ENCODE measurements around the gene TOR2A. TPM values are rescaled to one million over a fixed set of nuclear protein-coding genes. Genes with fewer than 3 reads are reported as not detected.

The TOR2A gene
- total and polyA plus RNA-seq, 11 donors: 1.7 to 9.2 (median 3.4) TPM

DNA sequence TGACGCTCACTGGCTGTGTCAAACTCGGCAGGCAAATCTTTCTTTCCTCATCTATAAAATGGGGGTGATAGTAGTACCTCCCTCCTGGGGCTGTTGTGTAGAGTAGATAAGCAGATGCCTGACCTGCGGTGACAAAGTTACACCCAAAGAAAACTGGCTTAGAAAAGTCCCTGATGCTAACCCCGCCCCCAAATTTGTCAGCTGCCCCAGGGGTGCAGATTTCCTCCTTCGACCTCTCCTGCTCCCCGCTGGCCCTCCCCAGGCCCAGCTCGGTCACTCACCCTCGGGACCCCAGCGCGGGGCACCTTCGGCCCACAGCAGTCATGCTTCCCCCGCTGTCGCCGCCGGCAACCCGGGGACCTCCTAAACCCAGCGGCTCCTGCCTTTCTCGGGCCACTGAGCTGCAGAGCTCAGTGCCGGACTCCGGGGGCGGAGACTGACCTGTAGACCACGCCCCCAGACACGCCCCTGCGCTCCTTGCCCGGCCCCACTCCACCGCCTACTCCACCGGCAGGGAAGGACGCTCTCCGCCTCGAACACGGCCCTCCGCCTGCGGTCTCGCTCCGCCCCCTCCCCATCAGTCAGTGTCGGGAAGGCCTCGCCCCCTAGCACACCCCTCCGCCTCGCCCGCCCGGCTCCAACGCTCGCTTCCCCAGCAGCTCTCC is 35.9 kb upstream of the TOR2A start:
- intact Hi-C loops (cut with DNase I): no loop called here
- no peaks in the 10 kb centered on the region for H3K9me3 ChIP-seq
- DNase-seq (peak; percentile 98 to 100 (median 99)), ATAC-seq (peak; percentile 94 to 98 (median 96))
- peak overlapping the region; percentile 70 to 96 (median 84) for H3K27ac ChIP-seq
- TF ChIP-seq, protein P1, sequence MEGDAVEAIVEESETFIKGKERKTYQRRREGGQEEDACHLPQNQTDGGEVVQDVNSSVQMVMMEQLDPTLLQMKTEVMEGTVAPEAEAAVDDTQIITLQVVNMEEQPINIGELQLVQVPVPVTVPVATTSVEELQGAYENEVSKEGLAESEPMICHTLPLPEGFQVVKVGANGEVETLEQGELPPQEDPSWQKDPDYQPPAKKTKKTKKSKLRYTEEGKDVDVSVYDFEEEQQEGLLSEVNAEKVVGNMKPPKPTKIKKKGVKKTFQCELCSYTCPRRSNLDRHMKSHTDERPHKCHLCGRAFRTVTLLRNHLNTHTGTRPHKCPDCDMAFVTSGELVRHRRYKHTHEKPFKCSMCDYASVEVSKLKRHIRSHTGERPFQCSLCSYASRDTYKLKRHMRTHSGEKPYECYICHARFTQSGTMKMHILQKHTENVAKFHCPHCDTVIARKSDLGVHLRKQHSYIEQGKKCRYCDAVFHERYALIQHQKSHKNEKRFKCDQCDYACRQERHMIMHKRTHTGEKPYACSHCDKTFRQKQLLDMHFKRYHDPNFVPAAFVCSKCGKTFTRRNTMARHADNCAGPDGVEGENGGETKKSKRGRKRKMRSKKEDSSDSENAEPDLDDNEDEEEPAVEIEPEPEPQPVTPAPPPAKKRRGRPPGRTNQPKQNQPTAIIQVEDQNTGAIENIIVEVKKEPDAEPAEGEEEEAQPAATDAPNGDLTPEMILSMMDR (IDR thresholded peaks at IDR 0.05): peak in 1 of 12 donors; percentile 4
- TF ChIP-seq POLR2A (IDR thresholded peaks at IDR 0.05): peak in 1 of 2 donors; percentile 91
- peaks cover 0 to 74% (median 26%) of the 10 kb centered on the region in 12 donors for H3K4me1 ChIP-seq
- peaks cover 0 to 24% (median 8%) of the 10 kb centered on the region in 9 donors for H3K36me3 ChIP-seq
- 1 to 3% (median 3%) methylated on average over 35 to 43 of the region's 43 CpGs for WGBS, 4 donors
- H3K27me3 ChIP-seq: no peaks in the 10 kb centered on the region
- peak overlapping the region; percentile 33 to 89 (median 66) for H3K4me3 ChIP-seq

DNA sequence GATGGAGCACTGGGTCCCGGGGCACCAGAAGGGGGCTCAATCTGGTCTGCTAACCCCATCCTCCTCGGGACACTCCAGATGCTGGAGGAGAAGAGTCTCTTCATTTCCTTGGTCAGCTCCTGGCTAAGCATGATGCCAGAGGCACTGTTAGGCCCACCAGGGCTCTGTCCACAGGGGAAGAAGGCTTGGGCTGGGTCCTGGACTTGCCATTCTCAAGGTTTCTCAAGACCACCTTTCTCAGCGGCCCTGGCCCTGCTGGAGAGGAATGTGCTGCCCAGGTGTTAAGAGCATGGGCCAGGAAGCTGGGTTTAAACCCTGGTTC is 35.5 kb upstream of the TOR2A start:
- Histone ChIP-seq H3K27ac (peak overlapping the region; percentile 70 to 96 (median 84)), H3K27me3 (no peaks in the 10 kb centered on the region), H3K36me3 (peaks cover 0 to 26% (median 10%) of the 10 kb centered on the region in 9 donors), H3K9me3 (no peaks in the 10 kb centered on the region), H3K4me1 (peaks cover 0 to 72% (median 30%) of the 10 kb centered on the region in 12 donors), H3K4me3 (peak overlapping the region; percentile 33 to 89 (median 66))
- DNase-seq (no peak), ATAC-seq (no peak)
- 27 to 46% (median 40%) methylated on average over 3 of the region's 3 CpGs for WGBS, 4 donors
- TF ChIP-seq, protein P1 (IDR thresholded peaks at IDR 0.05): no peak
- TF ChIP-seq POLR2A (IDR thresholded peaks at IDR 0.05): no peak
- intact Hi-C loops (cut with DNase I): no loop called here

DNA sequence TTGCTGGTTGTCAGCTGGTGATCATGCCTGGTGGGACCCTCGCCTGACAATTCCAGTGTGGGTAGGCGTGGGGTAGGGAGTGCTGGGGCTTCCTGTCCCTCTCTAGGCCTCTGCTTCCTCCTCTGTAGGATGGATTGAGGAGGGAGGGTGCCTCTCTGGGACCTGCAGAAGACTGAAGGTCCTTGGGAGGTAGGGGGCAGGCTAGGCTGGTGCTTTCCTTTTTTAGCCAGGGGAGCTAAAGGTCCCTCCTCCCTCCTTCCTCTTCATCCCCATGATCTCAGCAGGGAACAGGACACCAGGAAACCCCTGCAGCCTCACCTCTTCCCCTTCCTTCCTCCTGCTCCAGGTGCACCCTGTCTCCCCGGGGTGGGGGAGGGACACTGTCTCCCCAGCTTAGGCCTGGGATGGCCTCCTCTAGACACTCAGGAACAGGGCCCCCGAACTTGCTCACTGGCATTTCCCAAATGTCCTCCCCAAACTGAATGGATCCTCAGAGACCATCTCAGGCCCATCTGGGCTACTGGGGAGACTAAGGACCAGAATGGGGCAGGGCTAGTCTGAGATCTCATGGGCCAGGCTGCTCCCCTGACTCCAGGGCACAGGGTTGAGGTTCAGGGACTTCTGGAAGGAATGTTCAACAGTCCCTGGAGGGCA is 35.0 kb upstream of the TOR2A start:
- 36 to 58% (median 57%) methylated on average over 4 of the region's 4 CpGs for WGBS, 4 donors
- Histone ChIP-seq H3K9me3 (no peaks in the 10 kb centered on the region), H3K27ac (peak overlapping the region; percentile 70 to 96 (median 84)), H3K27me3 (no peaks in the 10 kb centered on the region), H3K36me3 (peaks cover 0 to 26% (median 10%) of the 10 kb centered on the region in 9 donors), H3K4me3 (peak overlapping the region; percentile 33 to 89 (median 66)), H3K4me1 (peaks cover 0 to 75% (median 31%) of the 10 kb centered on the region in 12 donors)
- peak in 3 of 4 donors; percentile 0 to 45 (median 1) for ATAC-seq
- intact Hi-C loops (cut with DNase I): loop anchor here in 1 of 10 donors (10.0 kb wide), 1 partner anchor 85 kb away; the partner anchor contains the start of gene ENG
- no peak for TF ChIP-seq POLR2A (IDR thresholded peaks at IDR 0.05)
- TF ChIP-seq, protein P1 (IDR thresholded peaks at IDR 0.05): peak in 3 of 12 donors; percentile 11 to 40 (median 38)
- DNase-seq: peak in 3 of 5 donors; percentile 38 to 53 (median 48)

DNA sequence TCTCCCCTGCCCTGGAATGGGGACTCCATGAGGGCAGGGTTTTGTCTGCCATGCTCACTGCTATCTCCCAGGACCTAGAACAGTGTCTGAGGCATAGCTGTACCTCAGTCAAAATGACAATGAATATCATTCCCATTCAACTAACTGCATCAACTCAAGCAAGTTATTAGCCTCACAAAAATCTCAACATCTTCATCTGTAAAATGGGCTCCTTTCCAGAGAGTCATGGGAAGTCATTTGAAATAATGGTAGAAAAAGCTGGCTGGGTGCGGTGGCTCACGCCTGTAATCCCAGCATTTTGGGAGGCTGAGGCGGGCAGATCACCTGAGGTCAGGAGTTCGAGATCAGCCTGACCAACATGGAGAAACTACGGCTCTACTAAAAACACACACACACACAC is 34.0 kb upstream of the TOR2A start:
- WGBS, 4 donors: 61 to 80% (median 76%) methylated on average over 5 of the region's 5 CpGs
- ATAC-seq: no peak

More for the DNA sequence above, 34.0 kb upstream of the TOR2A start:
- H3K4me3 ChIP-seq: peak overlapping the region in 10 of 12 donors; percentile 33 to 89 (median 72)
- TF ChIP-seq, protein P1 (IDR thresholded peaks at IDR 0.05): no peak
- TF ChIP-seq POLR2A (IDR thresholded peaks at IDR 0.05): no peak
- H3K9me3 ChIP-seq: no peaks in the 10 kb centered on the region
- intact Hi-C loops (cut with DNase I): loop anchor here in 1 of 10 donors (10.0 kb wide), 1 partner anchor 86 kb away; the partner anchor contains the start of gene ENG
- H3K36me3 ChIP-seq: peaks cover 0 to 24% (median 10%) of the 10 kb centered on the region in 9 donors
- DNase-seq: no peak
- H3K4me1 ChIP-seq: peaks cover 0 to 83% (median 36%) of the 10 kb centered on the region in 12 donors
- peak overlapping the region; percentile 70 to 96 (median 84) for H3K27ac ChIP-seq
- no peaks in the 10 kb centered on the region for H3K27me3 ChIP-seq

Measured in heart left ventricle (tissue), 16 donors.